GM21390 (cell line): ENCODE data around the gene ZNF775.

Source experiments
- ATAC-seq: cut with Tn5 transposase; IDR thresholded peaks from one replicate; pipeline ENCODE4 v1.9.1; 2021; ENCODE audit not compliant: unreplicated experiment

Gene ZNF775

DNA sequence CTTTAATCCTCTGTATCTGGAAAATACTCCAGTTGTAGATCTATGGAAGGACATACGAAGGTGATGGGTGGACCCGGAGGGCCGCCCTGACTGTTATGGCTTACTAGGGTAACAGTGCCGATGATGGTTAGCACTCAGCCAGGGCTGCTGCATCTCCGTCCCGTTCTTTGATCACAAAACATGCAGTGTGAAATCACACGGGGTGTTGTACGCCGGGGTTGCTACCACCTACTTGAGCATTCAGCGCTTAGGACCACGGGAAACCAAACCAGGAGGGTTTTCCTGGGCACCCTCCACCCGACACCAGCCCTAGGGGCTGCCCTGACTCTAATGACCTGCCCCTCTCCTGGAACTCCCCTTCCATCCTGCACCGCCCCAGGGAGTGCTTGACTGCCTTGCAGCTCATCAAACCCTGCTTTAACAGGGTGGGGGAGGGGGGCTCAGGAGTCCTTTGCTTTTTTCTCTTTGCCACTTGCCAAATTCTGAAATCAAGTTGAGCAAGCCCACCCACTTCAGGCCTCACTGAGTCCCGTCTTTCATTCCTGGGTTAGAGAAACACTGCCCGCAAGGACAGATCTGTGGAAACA, 20.4 kb downstream of the ZNF775 start:
- ATAC-seq: no peak

GRCh38 chr7:150400008-150400787, 21.1 kb downstream of the ZNF775 start:
- ATAC-seq: no peak

GRCh38 chr7:150400788-150401423, 21.8 kb downstream of the ZNF775 start:
- ATAC-seq: no peak

- ATAC-seq: no peak
Measured at GRCh38 chr7:150401424-150401790, 22.3 kb downstream of the ZNF775 start.

DNA sequence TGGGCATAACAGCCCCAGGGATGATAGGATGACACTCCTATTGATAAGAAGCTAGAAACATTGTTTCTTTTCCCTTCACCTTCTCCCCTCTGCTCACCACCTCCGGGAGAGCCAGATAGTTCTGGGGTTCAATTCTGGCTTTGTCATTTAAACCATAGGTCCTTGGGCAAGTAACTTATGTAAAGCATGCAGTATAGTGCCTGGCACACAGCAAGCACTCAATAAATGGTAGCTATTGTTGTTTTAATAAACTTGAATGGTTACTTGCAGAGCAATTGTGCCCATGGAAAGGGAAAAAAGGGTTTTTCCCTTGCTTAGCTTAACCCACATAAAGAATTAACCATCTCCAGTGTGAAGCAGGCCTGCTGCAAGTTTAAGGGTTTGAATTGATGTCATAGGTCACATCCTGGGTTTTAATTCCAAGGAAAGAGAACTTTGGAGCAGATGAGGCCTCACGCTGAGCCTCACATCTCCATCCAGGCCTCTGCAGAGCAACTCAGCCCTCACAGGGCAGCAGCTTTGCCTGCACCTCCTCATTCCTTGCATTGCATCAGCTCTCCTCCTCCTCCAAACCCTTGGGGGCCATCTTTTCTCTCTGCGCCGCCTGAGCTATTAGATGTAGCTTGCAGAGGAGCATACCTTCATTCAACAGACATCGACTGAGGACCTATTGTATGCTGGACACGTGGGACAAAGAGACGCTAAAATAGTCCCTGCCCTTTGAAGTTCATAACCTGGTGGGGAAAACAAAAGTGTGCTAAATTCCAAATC, 22.9 kb downstream of the ZNF775 start:
- ATAC-seq: no peak

DNA sequence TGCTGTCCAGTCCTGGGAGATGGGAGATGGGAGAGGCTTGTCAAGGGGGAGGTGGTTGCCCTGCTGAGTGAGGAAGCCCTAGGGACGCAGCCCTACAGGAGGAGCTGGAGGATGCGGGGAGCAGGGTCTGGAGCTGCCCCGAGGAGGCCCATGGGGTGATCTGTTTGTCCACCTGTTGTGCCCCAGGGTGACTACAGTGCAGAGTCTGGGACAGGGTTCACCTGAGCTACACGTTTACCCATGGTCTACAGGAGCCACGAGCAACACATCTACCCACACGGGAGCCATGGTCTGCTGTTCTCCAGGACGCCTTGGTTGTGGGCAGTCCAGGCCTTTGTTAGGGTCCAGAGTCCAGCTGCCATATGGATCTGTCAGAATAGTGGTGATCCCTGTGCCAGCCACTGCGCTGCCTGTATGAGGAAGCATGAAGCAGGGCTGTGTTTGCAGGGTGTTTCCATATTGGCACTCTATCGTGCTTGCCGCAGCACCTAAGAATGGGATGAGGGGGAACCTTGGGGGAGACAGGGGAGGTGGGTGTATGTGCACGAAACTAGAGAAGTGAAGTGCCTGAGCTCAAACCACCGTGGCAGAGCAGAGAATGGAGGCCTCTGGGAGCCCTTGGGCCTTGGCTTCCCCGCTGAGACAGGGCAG, 23.7 kb downstream of the ZNF775 start:
- no peak for ATAC-seq

DNA sequence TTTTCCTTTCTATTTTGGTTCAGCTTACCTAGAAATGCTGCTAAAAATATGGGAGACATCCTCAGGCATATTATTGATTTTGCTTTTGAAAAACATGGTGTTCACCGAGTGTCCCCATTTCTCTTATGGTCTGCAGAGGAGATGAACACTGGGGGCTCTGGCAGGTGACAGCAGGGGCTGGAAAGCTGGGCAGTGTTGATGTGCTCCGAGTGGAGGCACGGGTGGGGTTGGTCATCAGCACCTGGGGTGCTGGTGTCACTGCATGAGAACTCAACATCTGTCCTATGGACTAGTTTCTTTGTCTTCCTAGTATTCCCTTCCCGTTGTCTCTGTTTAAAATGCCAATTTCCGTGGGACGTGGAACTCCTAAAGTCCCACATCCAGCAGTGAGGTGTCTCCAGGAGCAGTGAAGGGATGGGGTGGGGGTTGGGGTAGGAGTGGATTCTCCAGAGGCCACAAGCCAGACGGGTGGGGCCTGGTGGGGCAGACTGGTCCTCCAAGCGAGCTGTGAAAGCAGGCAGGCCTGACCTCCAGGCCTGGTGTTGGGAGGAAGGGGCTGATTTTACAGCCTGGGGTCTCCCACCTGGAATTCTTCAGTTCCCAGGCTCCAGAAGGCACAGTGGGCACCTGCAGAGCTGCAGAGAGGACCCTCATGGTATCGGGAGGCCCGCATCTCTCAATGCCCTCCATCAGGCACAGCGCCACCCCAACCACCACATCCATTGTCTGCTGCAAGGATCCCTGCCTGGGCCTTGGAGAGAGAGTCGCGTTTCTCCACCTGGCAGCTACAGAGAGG, 24.4 kb downstream of the ZNF775 start:
- no peak for ATAC-seq

DNA sequence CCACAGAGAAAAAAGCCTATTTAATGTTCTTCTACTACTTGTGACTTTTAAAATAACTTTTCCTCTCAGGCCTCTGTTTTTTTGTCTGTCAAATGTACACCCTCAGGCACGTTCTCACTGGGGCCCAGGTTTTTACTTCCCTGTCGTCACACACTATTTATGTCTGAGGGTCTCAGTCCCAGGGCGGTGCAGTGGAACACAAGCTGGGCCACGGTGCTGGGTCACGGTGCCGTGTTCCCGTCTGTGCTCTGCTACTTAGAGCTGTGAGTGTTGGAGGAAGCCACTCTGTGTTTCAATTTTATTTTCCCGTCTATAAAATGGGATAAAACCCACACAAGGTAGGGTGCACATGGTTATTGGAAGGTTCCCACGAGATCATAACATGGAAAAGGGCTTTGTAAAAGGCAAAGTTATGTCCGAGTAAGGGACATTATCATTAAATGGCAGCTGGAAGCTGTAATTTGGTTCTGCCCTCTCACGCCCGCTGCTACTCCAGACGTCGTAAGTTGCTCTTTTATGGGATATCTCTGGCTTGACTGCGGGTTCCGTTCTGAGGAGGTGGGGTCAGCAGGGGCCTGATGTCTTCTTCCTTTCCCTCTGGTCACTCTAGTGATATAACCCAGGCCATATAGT, 25.2 kb downstream of the ZNF775 start:
- no peak for ATAC-seq

DNA sequence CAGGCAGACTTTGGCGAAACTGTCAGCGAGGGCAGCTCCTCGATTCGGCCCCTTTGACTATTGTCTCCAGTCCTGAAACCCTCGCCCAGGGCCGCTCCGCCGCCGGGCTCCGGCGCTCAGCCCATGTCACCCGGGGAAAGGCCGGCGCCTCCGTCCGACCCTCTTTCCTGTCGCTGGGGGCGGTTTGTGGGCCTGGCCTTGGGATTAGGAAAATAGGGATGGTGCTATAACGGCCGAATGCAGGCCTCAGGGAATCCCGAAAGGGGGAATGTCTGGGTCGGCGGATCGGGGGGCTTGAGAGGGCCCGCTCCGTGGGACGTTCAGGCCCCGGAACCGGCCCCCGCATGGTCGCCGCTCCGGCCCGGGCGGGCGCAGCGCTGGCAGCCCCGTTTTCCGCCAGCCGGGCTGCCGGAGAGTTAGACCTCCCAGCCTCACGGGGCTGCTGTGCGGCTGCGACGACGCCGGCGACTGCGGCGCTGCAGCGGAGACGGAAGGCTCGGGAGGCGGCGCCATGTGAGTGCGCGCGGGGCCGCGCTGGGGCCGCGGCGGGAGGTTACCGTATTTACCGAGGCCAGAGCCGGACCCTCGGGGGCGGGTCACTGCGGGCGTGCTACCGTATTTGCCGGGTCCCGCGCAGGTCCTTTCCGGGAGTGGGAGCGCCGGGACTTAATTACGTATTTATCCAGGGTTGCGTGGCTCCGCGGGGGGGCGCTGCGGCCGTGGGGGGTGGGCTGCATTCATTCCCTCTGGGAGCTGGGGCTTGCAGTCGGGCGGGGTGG, 25.9 kb downstream of the ZNF775 start:
- peak; percentile 51 for ATAC-seq

GRCh38 chr7:150405584-150406311, 26.6 kb downstream of the ZNF775 start:
- no peak for ATAC-seq

- ATAC-seq: no peak
Measured at GRCh38 chr7:150406312-150406566, 27.1 kb downstream of the ZNF775 start.

DNA sequence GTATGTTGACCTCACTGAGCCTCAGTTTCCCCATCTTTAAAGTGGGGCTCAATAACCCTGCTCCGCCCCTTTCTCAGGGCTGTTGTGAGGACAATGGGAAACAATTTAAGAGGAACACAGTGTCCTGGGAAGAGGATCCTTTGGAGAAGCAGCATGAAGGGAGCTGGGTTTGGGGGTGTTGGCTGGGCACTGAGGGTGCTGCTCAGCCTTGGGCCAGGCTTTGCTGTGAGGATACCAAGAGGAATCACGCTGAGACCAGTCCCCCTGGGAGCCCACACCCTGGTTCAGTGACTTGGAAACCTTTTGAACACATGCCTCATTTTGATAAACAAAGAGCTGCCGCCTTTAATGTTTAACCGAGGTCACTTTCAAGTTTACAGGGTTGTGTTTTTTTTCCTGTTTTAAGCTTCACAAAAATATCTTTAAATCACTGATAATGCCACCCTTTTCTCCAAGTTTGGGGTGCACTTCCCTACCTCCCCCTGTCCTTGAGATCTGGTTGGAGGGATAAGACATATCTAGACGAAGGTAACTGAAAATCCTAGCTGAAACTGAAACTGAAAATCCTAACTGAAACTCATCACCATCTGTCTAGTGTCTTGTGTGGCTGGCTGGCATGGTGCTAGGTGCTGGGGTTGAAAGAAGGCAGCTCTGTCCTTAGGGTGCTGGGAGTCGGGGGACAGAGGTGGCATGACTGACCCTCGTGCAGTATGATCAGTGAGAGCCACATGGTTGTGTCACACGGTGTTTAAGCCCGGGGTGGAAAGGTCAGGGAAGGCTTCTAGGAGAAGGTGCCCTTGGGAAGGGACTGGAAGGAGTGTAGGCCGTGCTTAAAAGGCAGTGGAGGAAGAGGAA, 27.7 kb downstream of the ZNF775 start:
- ATAC-seq: peak; percentile 55

DNA sequence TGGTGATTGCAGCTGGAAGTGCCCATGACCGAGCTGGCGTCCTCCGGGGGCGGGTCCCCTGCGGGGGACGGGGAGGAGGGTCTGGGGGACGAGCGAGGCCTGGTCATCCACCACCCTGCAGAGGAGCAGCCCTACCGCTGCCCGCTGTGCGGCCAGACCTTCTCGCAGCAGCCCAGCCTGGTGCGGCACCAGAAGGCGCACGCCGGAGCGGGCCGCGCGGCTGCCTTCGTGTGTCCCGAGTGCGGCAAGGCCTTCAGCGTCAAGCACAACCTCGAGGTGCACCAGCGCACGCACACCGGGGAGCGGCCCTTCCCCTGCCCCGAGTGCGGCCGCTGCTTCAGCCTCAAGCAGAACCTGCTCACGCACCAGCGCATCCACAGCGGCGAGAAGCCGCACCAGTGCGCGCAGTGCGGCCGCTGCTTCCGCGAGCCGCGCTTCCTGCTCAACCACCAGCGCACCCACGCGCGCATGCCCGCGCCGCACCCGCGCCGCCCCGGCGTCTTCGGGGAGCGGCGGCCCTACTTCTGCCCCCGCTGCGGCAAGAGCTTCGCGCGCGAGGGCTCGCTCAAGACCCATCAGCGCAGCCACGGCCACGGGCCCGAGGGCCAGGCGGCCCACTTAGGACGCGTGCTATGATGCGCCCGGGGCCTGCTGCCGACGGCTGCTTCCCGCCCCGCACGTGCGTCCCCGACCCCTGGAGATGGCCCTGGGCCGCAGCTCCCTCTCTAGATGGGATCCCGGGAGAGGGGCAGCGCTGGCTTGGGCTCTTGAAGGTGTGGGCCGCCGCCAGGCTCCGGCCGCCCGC, 28.7 kb downstream of the ZNF775 start:
- ATAC-seq: no peak

- ATAC-seq: peak; percentile 15
Measured at GRCh38 chr7:150408393-150409299, 29.5 kb downstream of the ZNF775 start.

DNA sequence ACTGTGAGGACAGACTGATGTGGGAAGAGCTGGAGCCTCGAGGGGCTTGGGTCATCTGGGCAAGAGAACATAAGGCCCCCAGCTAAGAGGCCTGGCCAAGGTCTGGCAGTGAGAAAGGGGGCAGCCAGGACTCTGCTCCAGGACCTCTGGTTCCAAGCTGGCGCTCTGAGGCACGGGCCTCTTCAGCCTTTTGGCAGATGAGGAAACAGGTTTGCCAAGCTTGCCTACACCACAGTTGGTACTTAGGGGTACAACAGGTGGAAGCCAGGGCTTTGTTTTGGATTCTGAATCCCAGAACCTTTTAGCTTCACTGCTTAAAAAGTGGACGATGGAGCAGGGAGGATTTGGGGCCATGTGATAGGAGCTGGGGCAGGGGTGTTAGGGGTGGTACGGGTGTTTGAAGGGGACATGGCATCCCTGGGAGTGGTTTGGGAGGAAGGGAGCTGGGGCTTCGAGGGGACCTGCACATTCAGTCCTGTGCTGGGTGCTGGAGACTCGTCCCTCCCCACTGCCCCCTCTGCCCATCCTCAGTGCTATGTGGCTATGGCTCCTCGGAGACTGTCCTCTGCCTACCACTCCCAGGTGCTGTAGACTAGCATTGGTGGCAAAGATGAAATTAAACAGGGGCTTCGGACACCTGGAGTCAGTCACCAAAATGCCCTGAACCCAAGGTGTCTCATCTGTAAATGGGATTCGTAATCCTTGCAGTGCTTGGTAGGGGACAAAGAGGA, 30.3 kb downstream of the ZNF775 start:
- no peak for ATAC-seq
